AG09319 (cell line): Measurements from ENCODE around the gene MS4A15.

ENCODE experiments used
- DNase-seq: peaks from one replicate; pipeline ENCODE4 v3.0.0-alpha.2; 2010; ENCODE audit warnings: low read depth; ENCODE audit errors: extremely low read depth
- CTCF ChIP-seq: IDR thresholded peaks from 2 replicates; pipeline ENCODE4 v1.5.1; 2011; ENCODE audit warnings: low read depth, mild to moderate bottlenecking, inconsistent platforms, low read length, moderate library complexity

Gene MS4A15

GRCh38 chr11:60769273-60769672, 12.6 kb downstream of the MS4A15 start:
- no peak for TF ChIP-seq CTCF
- no peak for DNase-seq

GRCh38 chr11:60769811-60770210, 13.1 kb downstream of the MS4A15 start:
- no peak for TF ChIP-seq CTCF

GRCh38 chr11:60771146-60771545, 14.5 kb downstream of the MS4A15 start:
- DNase-seq: no peak
- TF ChIP-seq CTCF: no peak

More at GRCh38 chr11:60769811-60770210, 13.1 kb downstream of the MS4A15 start:
- DNase-seq: no peak

- no peak for DNase-seq
- no peak for TF ChIP-seq CTCF
Measured at GRCh38 chr11:60771879-60772525, 15.3 kb downstream of the MS4A15 start.

- DNase-seq: no peak
- TF ChIP-seq CTCF: no peak
Measured at GRCh38 chr11:60772666-60773065, 16.0 kb downstream of the MS4A15 start.

GRCh38 chr11:60774726-60775125, 18.1 kb downstream of the MS4A15 start:
- DNase-seq: no peak
- TF ChIP-seq CTCF: no peak

GRCh38 chr11:60775420-60775961, 18.8 kb downstream of the MS4A15 start:
- peak; percentile 87 for TF ChIP-seq CTCF
- DNase-seq: peak; percentile 76
